GM12865 (cell line): ENCODE measurements around the gene ARIH2.
A peak's percentile ranks its signal among the peaks of the same experiment; 100 is the strongest.

Source experiments
- DNase-seq: peaks from one replicate; pipeline ENCODE4 v3.0.0; 2010; ENCODE audit warnings: low read depth
- H3K4me3 ChIP-seq: 2 replicates; pipeline ENCODE4 v1.5.1; 2011; ENCODE audit warnings: mild to moderate bottlenecking, low read depth, low read length, control low read depth
- CTCF ChIP-seq: IDR thresholded peaks from 2 replicates; pipeline ENCODE4 v1.5.1; 2011; ENCODE audit warnings: low read length, control low read depth, low read depth, inconsistent platforms; ENCODE audit not compliant: insufficient read depth; ENCODE audit errors: missing control alignments

Gene ARIH2

GRCh38 chr3:49015765-49016164, 97.1 kb downstream of the ARIH2 start:
- no peak for DNase-seq
- H3K4me3 ChIP-seq, result no peak overlapping the region
- TF ChIP-seq CTCF, result no peak

GRCh38 chr3:49016414-49017228, 98.0 kb downstream of the ARIH2 start:
- no peak overlapping the region for H3K4me3 ChIP-seq
- TF ChIP-seq CTCF, result no peak
- no peak for DNase-seq

DNA sequence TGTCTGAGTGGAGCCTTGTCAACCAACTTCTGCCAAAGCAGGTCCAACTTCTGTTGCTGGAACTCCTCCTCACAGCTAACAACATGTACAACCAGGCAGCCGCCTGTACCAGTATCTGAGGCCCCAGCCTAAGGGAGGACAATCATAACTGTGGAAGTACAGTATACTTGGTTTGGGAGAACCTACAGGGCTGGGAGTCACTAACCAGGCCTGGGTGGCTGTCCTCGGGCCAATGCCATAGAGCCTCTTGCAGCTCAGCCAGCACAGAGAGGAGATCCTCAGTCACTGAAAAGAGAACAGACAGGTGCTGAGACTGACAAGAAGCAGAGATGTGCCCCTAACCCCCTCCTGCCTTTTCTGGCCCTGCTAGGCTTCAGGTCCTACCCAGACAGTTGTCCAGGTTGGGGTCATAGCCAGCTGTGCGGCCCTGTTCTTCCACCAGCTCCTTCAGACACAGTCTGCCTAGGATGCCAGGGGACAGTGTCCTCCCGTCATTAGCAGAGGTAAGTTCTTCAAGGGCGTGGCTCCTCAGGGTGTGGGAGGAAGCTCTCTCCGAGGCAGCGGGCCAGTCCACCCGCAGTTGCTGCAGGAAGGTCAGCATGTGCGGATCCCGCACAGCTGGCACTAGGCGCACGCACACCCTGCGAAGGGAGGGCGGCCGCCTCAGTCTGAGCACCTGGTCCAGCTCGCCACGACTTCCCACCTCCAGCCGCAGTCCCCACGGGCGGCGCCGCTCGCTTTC, 98.8 kb downstream of the ARIH2 start:
- no peak for TF ChIP-seq CTCF
- H3K4me3 ChIP-seq, result peak overlapping the region; percentile 94
- no peak for DNase-seq

DNA sequence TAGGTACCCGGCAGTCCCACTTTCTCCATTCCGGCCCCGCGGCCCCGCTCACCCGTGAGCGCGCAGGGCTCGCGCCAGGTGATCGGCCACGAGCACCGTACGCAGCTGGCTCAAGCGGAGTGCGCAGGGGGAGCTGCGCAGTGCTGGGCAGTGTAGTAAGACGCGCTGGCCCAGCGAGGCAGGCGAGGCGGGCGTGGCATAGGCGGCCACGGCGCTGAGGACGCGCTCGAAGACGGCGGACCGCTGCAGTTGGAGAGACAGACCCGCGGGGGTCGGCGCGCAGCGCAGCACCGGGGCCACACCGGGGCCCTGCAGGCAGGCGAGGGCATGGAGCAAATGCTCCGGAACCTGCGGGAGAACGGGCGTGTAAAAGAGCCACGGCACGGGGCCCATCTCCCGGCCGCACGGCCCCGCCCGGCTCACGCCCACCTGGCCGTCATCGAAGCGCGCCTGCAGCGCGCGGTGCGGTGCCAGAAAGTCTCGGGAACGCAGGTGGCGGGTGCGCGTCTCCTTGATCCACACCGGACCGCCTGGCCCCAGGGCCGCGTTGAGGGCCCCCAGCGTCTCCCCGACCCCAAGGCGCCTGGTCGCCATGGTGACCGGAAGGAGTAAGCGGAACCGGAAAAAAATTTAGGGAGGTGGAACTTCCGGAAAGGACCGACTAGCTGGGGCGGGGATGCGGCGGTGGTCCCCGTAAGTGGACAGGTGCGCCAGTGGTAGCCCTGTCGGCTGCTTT, 99.5 kb downstream of the ARIH2 start, which contains the start of gene DALRD3:
TSS of gene DALRD3 (minus strand) at position 610 of the 736 bp plus-strand sequence. CDS start at position 594, 16 bp downstream.
- TF ChIP-seq CTCF, result no peak
- peak; percentile 88 for DNase-seq
- peak within 1 kb of the TSS; percentile 94 for H3K4me3 ChIP-seq

DNA sequence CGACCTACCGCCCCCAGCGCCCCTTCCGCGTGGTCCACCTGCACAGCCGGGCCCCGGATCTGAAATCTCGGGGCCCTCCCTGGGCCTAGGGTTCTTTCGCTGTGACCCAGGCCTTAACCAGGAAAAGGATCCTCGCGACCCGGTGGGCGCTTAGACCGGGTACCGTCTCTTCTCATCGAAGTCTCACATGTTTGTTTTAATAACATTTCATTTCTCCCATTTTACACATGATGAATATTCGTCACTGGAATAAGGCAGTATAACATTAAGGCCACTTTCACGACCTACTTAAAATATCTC, 100.0 kb downstream of the ARIH2 start:
- no peak for TF ChIP-seq CTCF
- H3K4me3 ChIP-seq, result peak overlapping the region; percentile 94
- no peak for DNase-seq

DNA sequence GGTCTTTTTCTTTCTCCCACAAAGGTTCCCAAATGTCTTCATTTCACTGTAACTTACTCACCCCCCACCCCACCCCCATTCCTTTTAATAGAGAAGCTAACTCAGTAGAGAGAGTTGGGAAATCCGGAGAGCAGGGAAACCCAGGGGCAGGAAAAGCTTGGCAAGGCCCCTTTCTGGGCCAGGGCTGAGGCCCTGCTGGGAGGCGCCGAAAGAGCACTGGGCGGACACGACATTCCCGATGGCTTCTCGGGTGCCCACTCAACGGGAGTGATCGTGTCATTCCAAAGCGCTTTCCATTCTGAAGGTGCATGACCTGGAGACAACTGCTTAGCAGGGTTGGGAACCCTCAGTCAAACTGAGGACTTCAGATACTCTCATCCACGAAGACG, 101.3 kb downstream of the ARIH2 start:
- DNase-seq, result no peak
- TF ChIP-seq CTCF, result no peak
- H3K4me3 ChIP-seq, result peak overlapping the region; percentile 94
